Frontal cortex (tissue), 4 donors: ENCODE results near the gene GNB1. TPM values are rescaled to one million over a fixed set of nuclear protein-coding genes. Genes with fewer than 3 reads are reported as not detected.

Experiments
- DNase-seq, 2 donors: peaks; one replicate each; pipeline ENCODE4 v3.0.0; 2012; ENCODE audit warnings: low spot score in 2 of 2
- FAIRE-seq: peaks from 2 replicates; lab custom pipeline; 2012; peaks lifted over from hg19 to GRCh38; lab: Jason Lieb, UNC
- total RNA-seq: library from RNA; depleted of rRNA; stranded (reverse); fragments of >200 nt; gene quantifications from one replicate; pipeline ENCODE4 v1.2.3, GENCODE V29; 2014
- donor health status: control.
- donor health status: control.
- donor health status: control.

Gene GNB1
- total RNA-seq, 1 donor from 2014 or later: 154 TPM

GRCh38 chr1:1924386-1924785, 33.5 kb upstream of the GNB1 start:
- FAIRE-seq (no peak), DNase-seq (no peak)

GRCh38 chr1:1922956-1923833, 32.3 kb upstream of the GNB1 start:
- FAIRE-seq: no peak
- no peak for DNase-seq

- DNase-seq: no peak
Measured at GRCh38 chr1:1922702-1922955, 31.7 kb upstream of the GNB1 start.

GRCh38 chr1:1921901-1922701, 31.2 kb upstream of the GNB1 start:
- no peak for DNase-seq
- no peak for FAIRE-seq

More at GRCh38 chr1:1922702-1922955, 31.7 kb upstream of the GNB1 start:
- FAIRE-seq: no peak

GRCh38 chr1:1921459-1921862, 30.6 kb upstream of the GNB1 start:
- FAIRE-seq: no peak
- no peak for DNase-seq

- no peak for FAIRE-seq
Measured at GRCh38 chr1:1920608-1921458, 29.9 kb upstream of the GNB1 start.

GRCh38 chr1:1920057-1920607, 29.2 kb upstream of the GNB1 start:
- no peak for DNase-seq
- no peak for FAIRE-seq

More at GRCh38 chr1:1920608-1921458, 29.9 kb upstream of the GNB1 start:
- DNase-seq: no peak

- no peak for FAIRE-seq
Measured at GRCh38 chr1:1919304-1920056, 28.6 kb upstream of the GNB1 start.

GRCh38 chr1:1918901-1919303, 28.0 kb upstream of the GNB1 start, which contains the start of gene TMEM52:
TMEM52 (minus strand) TSS chr1:1919279; CDS start chr1:1919265, 14 bp downstream.
- FAIRE-seq (no peak), DNase-seq (no peak)

More at GRCh38 chr1:1919304-1920056, 28.6 kb upstream of the GNB1 start:
- peak; percentile 92 to 99 for DNase-seq

GRCh38 chr1:1917995-1918900, 27.4 kb upstream of the GNB1 start:
- no peak for FAIRE-seq

GRCh38 chr1:1917304-1917976, 26.6 kb upstream of the GNB1 start:
- DNase-seq (no peak), FAIRE-seq (no peak)

More at GRCh38 chr1:1917995-1918900, 27.4 kb upstream of the GNB1 start:
- DNase-seq: no peak

- FAIRE-seq (no peak), DNase-seq (no peak)
Measured at GRCh38 chr1:1916851-1917251, 26.0 kb upstream of the GNB1 start.

- DNase-seq (no peak), FAIRE-seq (no peak)
Measured at GRCh38 chr1:1915911-1916840, 25.3 kb upstream of the GNB1 start.

- DNase-seq (no peak), FAIRE-seq (no peak)
Measured at GRCh38 chr1:1914971-1915692, 24.2 kb upstream of the GNB1 start, which contains the start of gene CALML6. CALML6 (plus strand) TSS chr1:1915260; CDS start chr1:1915281, 21 bp downstream.

- FAIRE-seq: no peak
- DNase-seq: no peak
Measured at GRCh38 chr1:1914101-1914970, 23.4 kb upstream of the GNB1 start.
